DND-41 (cell line): ENCODE results near the gene DENND1A.

Source experiments
- CTCF ChIP-seq: IDR thresholded peaks from 2 replicates; pipeline ENCODE4 v1.5.1; 2012; ENCODE audit warnings: borderline replicate concordance, low read length, moderate library complexity, mild to moderate bottlenecking; ENCODE audit not compliant: poor library complexity, severe bottlenecking; ENCODE audit errors: extremely low read depth
- EZH2 ChIP-seq: IDR thresholded peaks from 3 replicates; pipeline ENCODE4 v1.6.1; 2012; ENCODE audit warnings: borderline replicate concordance, low read depth, mild to moderate bottlenecking, moderate library complexity, low read length, inconsistent platforms; ENCODE audit not compliant: severe bottlenecking

GRCh38 chr9:123796618-123797484, 133.1 kb downstream of the DENND1A start:
- TF ChIP-seq CTCF (no peak), EZH2 (no peak)
